HCT116 (cell line): ENCODE data around the gene AP1M1. TPM values are rescaled to one million over a fixed set of nuclear protein-coding genes. Genes with fewer than 3 reads are reported as not detected.

ENCODE experiments used
- ATAC-seq: fragments of 200-7000 bp; cut with Tn5 transposase; 2 replicates; pipeline ENCODE4 v1.9.1; 2020; ENCODE audit warnings: mild to moderate bottlenecking, moderate library complexity
- BruUV-seq: library from RNA; stranded (reverse); fragments of 400-500 nt; replicated peaks from 2 replicates; lab custom pipeline; 2021; lab: Mats Ljungman, UMichigan
- CTCF ChIA-PET: fragments of 300-600 bp; sonication (Branson Sonifier 250); formaldehyde crosslinking; loops from one replicate; lab custom pipeline; 2021; ENCODE audit warnings: antibody characterized with exemption; lab: Charles Lee
- POLR2A ChIA-PET: fragments of 300-600, 350-600 bp; sonication (Branson Sonifier 250); formaldehyde crosslinking; loops from one replicate; lab custom pipeline; 2021; ENCODE audit warnings: antibody characterized with exemption; lab: Charles Lee
- RAD21 ChIA-PET, 2 experiments: fragments of 300-600 bp; sonication (Branson Sonifier 250); formaldehyde crosslinking; loops; one replicate each; lab custom pipeline; 2023; ENCODE audit warnings: low total read pairs in 2 of 2; ENCODE audit not compliant: uncharacterized antibody in 2 of 2, unreplicated experiment in 2 of 2, low non-redundant PET in 1 of 2; lab: Charles Lee
- DNase-seq: peaks from one replicate; pipeline ENCODE4 v3.0.0-alpha.2; 2010; ENCODE audit warnings: low read depth, low spot score
- H2AFZ ChIP-seq: fragments of 200-600 bp; shearing (Covaris generic), sonication (generic); 2 replicates; pipeline ENCODE4 v1.6.1; 2017; ENCODE audit warnings: low read depth, mixed run types, mixed read lengths, antibody characterized with exemption, low read length; ENCODE audit not compliant: poor library complexity, severe bottlenecking
- H3K27ac ChIP-seq: 2 replicates; pipeline ENCODE4 v1.5.1; 2012; ENCODE audit warnings: low read depth, low read length
- H3K27me3 ChIP-seq: fragments of 200-600 bp; sonication (generic); 2 replicates; pipeline ENCODE4 v1.6.1; 2016; ENCODE audit warnings: mixed run types, low read length, mixed read lengths; ENCODE audit not compliant: insufficient read depth
- H3K36me3 ChIP-seq, 2 experiments: fragments of 200-500 bp in 1 of 2; fragments of 200-600 bp in 1 of 2; sonication (Bioruptor generic) in 1 of 2; sonication (generic) in 1 of 2; 2 replicates each; pipeline versions ENCODE4 v1.5.1 to v1.6.1; 2014 to 2016; ENCODE audit warnings: low read length in 2 of 2, inconsistent platforms in 1 of 2, mixed read lengths in 1 of 2, mixed run types in 1 of 2; ENCODE audit not compliant: insufficient read depth in 2 of 2, control insufficient read depth in 1 of 2
- H3K4me1 ChIP-seq, 2 experiments: fragments of 200-600 bp in 1 of 2; sonication (generic) in 1 of 2; 2 replicates each; pipeline versions ENCODE4 v1.5.1 to v1.6.1; 2012 to 2017; ENCODE audit warnings: low read length in 2 of 2, inconsistent platforms in 1 of 2, mild to moderate bottlenecking in 1 of 2, mixed read lengths in 1 of 2, mixed run types in 1 of 2, moderate library complexity in 1 of 2; ENCODE audit not compliant: insufficient read depth in 2 of 2, control insufficient read depth in 1 of 2
- H3K4me2 ChIP-seq: fragments of 200-600 bp; sonication (generic); 2 replicates; pipeline ENCODE4 v1.6.1; 2017; ENCODE audit warnings: mixed run types, low read length, mixed read lengths
- H3K4me3 ChIP-seq, 2 experiments: fragments of 200-600 bp in 1 of 2; sonication (generic) in 1 of 2; replicated peaks in 1 of 2; 2 replicates each; pipeline ENCODE4 v1.5.1; 2011 to 2016; ENCODE audit warnings: low read length in 2 of 2, control low read depth in 1 of 2, low read depth in 1 of 2, mild to moderate bottlenecking in 1 of 2, mixed read lengths in 1 of 2, mixed run types in 1 of 2
- H3K79me2 ChIP-seq: fragments of 200-600 bp; sonication (generic); 2 replicates; pipeline ENCODE4 v1.6.1; 2017; ENCODE audit warnings: mild to moderate bottlenecking, mixed run types, low read length, moderate library complexity, mixed read lengths; ENCODE audit not compliant: insufficient read depth
- H3K9ac ChIP-seq: fragments of 200-600 bp; sonication (generic); 2 replicates; pipeline ENCODE4 v1.6.1; 2016; ENCODE audit warnings: low read length, mixed read lengths
- H3K9me2 ChIP-seq: fragments of 200-600 bp; sonication (generic), shearing (Covaris generic); 2 replicates; pipeline ENCODE4 v1.6.1; 2017; ENCODE audit warnings: mixed run types, mild to moderate bottlenecking, moderate library complexity; ENCODE audit not compliant: insufficient read depth
- H3K9me3 ChIP-seq, 2 experiments: fragments of 200-500 bp in 1 of 2; fragments of 200-600 bp in 1 of 2; sonication (Bioruptor generic) in 1 of 2; sonication (generic) in 1 of 2; 2 replicates each; pipeline ENCODE4 v1.6.1; 2014 to 2017; ENCODE audit warnings: low read length in 2 of 2, mixed read lengths in 2 of 2, inconsistent platforms in 1 of 2, low read depth in 1 of 2, mild to moderate bottlenecking in 1 of 2, mixed run types in 1 of 2, moderate library complexity in 1 of 2; ENCODE audit not compliant: control insufficient read depth in 1 of 2, insufficient read depth in 1 of 2
- H4K20me1 ChIP-seq: fragments of 200-600 bp; sonication (generic), shearing (Covaris generic); 2 replicates; pipeline ENCODE4 v1.6.1; 2017; ENCODE audit warnings: mixed run types, mild to moderate bottlenecking, moderate library complexity; ENCODE audit not compliant: insufficient read depth
- EGR1 ChIP-seq: IDR thresholded peaks from 2 replicates; pipeline ENCODE4 v1.6.1; 2012; ENCODE audit warnings: low read depth
- ELF1 ChIP-seq: IDR thresholded peaks from 2 replicates; pipeline ENCODE4 v1.6.1; 2012; ENCODE audit warnings: low read depth, borderline replicate concordance
- FOSL1 ChIP-seq: IDR thresholded peaks from 2 replicates; pipeline ENCODE4 v1.6.1; 2012; ENCODE audit warnings: low read depth
- POLR2AphosphoS5 ChIP-seq: IDR thresholded peaks from 2 replicates; pipeline ENCODE4 v1.6.1; 2011; ENCODE audit warnings: mild to moderate bottlenecking, low read depth, low read length, moderate library complexity
- SIN3A ChIP-seq: IDR thresholded peaks from 2 replicates; pipeline ENCODE4 v1.6.1; 2012; ENCODE audit warnings: low read depth
- TCF7L2 ChIP-seq: IDR thresholded peaks from 2 replicates; pipeline ENCODE4 v1.7.0; 2011; ENCODE audit warnings: borderline replicate concordance, inconsistent platforms; ENCODE audit not compliant: insufficient read depth, insufficient read length; ENCODE audit errors: extremely low read depth
- YY1 ChIP-seq: IDR thresholded peaks from 2 replicates; pipeline ENCODE4 v1.6.1; 2011; ENCODE audit warnings: low read length, low read depth, moderate library complexity, mild to moderate bottlenecking; ENCODE audit not compliant: insufficient replicate concordance; ENCODE audit errors: extremely low read depth
- ZFX ChIP-seq: fragments of 450-650 bp; IDR thresholded peaks from 2 replicates; pipeline ENCODE4 v1.6.1; 2017
- intact Hi-C: fragments of 100-400 bp; cut with micrococcal nuclease; formaldehyde crosslinking; loops from 2 replicates; pipeline ENCODE4 v1.10.0; 2022
- total RNA-seq: library from RNA; stranded (reverse); gene quantifications from one replicate; pipeline ENCODE4 v1.2.1, GENCODE V29; 2021; ENCODE audit not compliant: unreplicated experiment
- TF ChIP-seq, protein P1 (sequence below): IDR thresholded peaks from 2 replicates; pipeline ENCODE4 v1.6.1; 2012
- TF ChIP-seq, protein P2 (sequence below): IDR thresholded peaks from 2 replicates; pipeline ENCODE4 v1.6.1; 2011; ENCODE audit warnings: mild to moderate bottlenecking, low read length, moderate library complexity; ENCODE audit not compliant: insufficient replicate concordance; ENCODE audit errors: extremely low read depth
- TF ChIP-seq, protein P3 (sequence below): IDR thresholded peaks from 2 replicates; pipeline ENCODE4 v1.6.1; 2012

Gene AP1M1
- total RNA-seq, 1 experiment from 2014 or later = 50.0 TPM

DNA sequence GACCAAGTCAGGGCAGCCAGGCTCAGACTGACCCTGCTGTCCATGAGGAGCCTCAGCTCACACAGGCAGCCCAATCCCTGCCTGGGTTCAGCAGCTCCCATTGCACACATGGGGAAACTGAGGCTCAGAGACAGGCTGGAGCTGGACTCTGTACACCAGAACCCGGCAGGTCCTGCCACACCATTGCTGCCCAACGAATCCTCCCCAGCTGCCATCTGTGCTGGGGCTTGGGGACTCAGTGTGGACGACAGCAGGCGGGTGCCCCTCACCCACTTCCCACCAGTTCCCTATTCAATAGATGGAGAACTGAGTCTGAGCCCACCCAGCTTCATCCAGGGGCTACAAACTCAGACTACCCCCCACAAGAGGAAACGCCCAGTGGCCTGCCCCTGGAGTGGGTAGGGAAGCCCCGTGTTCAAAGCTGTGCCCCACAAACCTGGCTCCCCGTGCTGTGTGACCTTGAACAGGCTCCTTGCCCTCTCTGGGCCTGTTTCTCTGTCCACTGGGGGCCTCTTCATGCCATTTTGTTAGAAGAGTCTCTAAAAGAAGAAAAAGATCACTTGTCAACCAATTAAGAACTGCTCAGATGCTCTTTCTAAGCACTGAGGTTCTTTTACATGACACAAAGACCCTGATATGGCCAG, 50.8 kb downstream of the AP1M1 start:
- Histone ChIP-seq H3K36me3 (no peaks in the 10 kb centered on the region), H3K4me3 (no peak overlapping the region), H2AFZ (no peak overlapping the region), H3K79me2 (no peaks in the 10 kb centered on the region), H3K4me2 (no peak overlapping the region), H3K9me2 (no peaks in the 10 kb centered on the region), H3K9me3 (no peaks in the 10 kb centered on the region), H3K4me1 (peaks cover 0 to 7% of the 10 kb centered on the region in 2 experiments; a peak in 2 of 4 replicates), H3K9ac (no peak overlapping the region), H3K27me3 (no peaks in the 10 kb centered on the region), H3K27ac (no peak overlapping the region), H4K20me1 (no peaks in the 10 kb centered on the region)
- POLR2A ChIA-PET = interaction anchor here (1.4 kb wide), 1 partner anchor 135 kb away, joined by 4 read pairs; no protein-coding TSS in a partner anchor
- RAD21 ChIA-PET = interaction anchor here (0.7 to 1.3 kb wide), 2 partner anchors 134 kb away, joined by 3 to 4 read pairs; no protein-coding TSS in a partner anchor
- DNase-seq = no peak
- CTCF ChIA-PET = interaction anchor here (1.5 to 5.3 kb wide), 4 partner anchors 80 to 138 kb away, joined by 3 to 44 read pairs (median 20); no protein-coding TSS in a partner anchor
- ATAC-seq = no peak
- intact Hi-C loops = loop anchor here (5.0 kb wide), 2 partner anchors 79 to 206 kb away; no protein-coding TSS in a partner anchor
- no TSS peak for BruUV-seq
- TF ChIP-seq EGR1 = no peak

DNA sequence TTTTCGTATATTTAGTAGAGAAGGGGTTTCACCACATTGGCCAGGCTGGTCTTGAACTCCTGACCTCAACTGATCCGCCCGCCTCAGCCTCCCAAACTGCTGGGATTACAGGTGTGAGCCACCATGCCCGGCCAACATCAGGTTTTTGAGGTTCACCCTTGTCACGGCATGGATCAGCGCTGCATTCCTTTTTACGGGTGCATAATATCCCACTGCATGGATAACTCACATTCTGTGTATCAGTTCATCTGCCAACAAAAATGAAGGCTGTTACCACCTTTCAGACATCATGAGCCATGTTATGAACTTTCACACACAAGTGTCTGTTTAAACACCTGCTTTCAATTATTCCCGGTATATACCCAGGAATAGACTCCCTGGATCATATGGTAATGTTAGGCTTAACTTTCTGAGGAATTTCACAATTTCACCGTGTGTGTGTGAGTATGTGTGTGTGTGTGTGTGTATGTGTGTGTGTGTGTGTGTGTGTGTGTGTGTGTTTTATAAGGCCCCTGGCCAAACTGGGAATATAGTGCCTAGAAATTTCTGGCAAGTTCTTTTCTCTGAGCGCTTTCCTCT, 52.2 kb downstream of the AP1M1 start:
- RAD21 ChIA-PET = no interaction called here
- CTCF ChIA-PET = interaction anchor here (5.3 kb wide), 1 partner anchor 137 kb away, joined by 32 read pairs; no protein-coding TSS in a partner anchor
- H4K20me1 ChIP-seq = no peaks in the 10 kb centered on the region
- intact Hi-C loops = loop anchor here (5.0 kb wide), 2 partner anchors 77 to 208 kb away; no protein-coding TSS in a partner anchor
- TF ChIP-seq, protein P1, sequence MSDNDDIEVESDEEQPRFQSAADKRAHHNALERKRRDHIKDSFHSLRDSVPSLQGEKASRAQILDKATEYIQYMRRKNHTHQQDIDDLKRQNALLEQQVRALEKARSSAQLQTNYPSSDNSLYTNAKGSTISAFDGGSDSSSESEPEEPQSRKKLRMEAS = no peak
- TF ChIP-seq EGR1 (no peak), ZFX (no peak), SIN3A (no peak), YY1 (no peak), FOSL1 (no peak), TCF7L2 (no peak), POLR2AphosphoS5 (no peak), ELF1 (no peak)
- TF ChIP-seq, protein P2, sequence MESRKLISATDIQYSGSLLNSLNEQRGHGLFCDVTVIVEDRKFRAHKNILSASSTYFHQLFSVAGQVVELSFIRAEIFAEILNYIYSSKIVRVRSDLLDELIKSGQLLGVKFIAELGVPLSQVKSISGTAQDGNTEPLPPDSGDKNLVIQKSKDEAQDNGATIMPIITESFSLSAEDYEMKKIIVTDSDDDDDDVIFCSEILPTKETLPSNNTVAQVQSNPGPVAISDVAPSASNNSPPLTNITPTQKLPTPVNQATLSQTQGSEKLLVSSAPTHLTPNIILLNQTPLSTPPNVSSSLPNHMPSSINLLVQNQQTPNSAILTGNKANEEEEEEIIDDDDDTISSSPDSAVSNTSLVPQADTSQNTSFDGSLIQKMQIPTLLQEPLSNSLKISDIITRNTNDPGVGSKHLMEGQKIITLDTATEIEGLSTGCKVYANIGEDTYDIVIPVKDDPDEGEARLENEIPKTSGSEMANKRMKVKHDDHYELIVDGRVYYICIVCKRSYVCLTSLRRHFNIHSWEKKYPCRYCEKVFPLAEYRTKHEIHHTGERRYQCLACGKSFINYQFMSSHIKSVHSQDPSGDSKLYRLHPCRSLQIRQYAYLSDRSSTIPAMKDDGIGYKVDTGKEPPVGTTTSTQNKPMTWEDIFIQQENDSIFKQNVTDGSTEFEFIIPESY = no peak
- TF ChIP-seq, protein P3, sequence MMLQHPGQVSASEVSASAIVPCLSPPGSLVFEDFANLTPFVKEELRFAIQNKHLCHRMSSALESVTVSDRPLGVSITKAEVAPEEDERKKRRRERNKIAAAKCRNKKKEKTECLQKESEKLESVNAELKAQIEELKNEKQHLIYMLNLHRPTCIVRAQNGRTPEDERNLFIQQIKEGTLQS = no peak
- no TSS peak for BruUV-seq
- H3K27me3 ChIP-seq = no peaks in the 10 kb centered on the region
- no peak overlapping the region for H3K4me3 ChIP-seq
- POLR2A ChIA-PET = no interaction called here
- H2AFZ ChIP-seq = no peak overlapping the region
- no peak overlapping the region for H3K9ac ChIP-seq
- H3K9me2 ChIP-seq = no peaks in the 10 kb centered on the region
- DNase-seq (no peak), ATAC-seq (no peak)
- no peaks in the 10 kb centered on the region for H3K79me2 ChIP-seq
- H3K9me3 ChIP-seq = peaks cover 0 to 1% of the 10 kb centered on the region in 2 experiments; a peak in 1 of 4 replicates
- H3K4me1 ChIP-seq = peaks cover 0 to 12% of the 10 kb centered on the region in 2 experiments; a peak in 2 of 4 replicates
- H3K4me2 ChIP-seq = no peak overlapping the region
- no peaks in the 10 kb centered on the region for H3K36me3 ChIP-seq
- no peak overlapping the region for H3K27ac ChIP-seq
